ENCODE measurements around the gene CASP2.

DNA sequence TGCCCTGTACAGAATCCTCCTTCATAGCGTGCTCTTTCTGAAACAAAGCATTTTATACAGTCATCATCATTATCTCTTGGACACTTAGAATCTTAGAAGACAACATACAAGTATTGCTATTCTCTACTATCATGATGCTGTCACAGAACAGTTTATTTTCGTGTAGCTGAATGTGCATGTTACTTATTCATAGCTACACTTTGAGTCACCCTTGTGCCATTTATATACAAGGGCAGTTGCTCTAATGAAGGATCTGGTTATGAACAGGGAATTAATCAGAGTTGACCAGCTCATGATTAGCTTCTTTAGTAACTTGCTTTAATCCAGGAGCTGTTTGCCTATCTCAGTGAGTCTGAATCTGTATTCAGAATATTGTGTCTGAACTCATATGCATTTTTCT lies 11.2 kb downstream of the CASP2 start:
- TF ChIP-seq, protein P1, sequence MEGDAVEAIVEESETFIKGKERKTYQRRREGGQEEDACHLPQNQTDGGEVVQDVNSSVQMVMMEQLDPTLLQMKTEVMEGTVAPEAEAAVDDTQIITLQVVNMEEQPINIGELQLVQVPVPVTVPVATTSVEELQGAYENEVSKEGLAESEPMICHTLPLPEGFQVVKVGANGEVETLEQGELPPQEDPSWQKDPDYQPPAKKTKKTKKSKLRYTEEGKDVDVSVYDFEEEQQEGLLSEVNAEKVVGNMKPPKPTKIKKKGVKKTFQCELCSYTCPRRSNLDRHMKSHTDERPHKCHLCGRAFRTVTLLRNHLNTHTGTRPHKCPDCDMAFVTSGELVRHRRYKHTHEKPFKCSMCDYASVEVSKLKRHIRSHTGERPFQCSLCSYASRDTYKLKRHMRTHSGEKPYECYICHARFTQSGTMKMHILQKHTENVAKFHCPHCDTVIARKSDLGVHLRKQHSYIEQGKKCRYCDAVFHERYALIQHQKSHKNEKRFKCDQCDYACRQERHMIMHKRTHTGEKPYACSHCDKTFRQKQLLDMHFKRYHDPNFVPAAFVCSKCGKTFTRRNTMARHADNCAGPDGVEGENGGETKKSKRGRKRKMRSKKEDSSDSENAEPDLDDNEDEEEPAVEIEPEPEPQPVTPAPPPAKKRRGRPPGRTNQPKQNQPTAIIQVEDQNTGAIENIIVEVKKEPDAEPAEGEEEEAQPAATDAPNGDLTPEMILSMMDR (IDR thresholded peaks at IDR 0.05) = no peak
- no peak for TF ChIP-seq POLR2A (IDR thresholded peaks at IDR 0.05)

Measured in Peyer's patch (tissue), 4 donors.